ENCODE measurements around the gene CBFA2T2. TPM values are rescaled to one million over a fixed set of nuclear protein-coding genes. Genes with fewer than 3 reads are reported as not detected.
"Not testable (repeated sequence)": the region's sequence is repeated elsewhere in the genome, so short reads cannot be mapped to it uniquely, and the experiment has no call there.

Gene CBFA2T2
- total RNA-seq, 1 donor, result 11.2 TPM

GRCh38 chr20:33570743-33571142 lies 80.8 kb downstream of the CBFA2T2 start:
- Histone ChIP-seq H3K27me3 (ENCODE audit: insufficient read depth, low read length) (no peaks in the 10 kb centered on the region), H3K4me1 (ENCODE audit: insufficient read depth, low read length) (no peaks in the 10 kb centered on the region), H3K36me3 (ENCODE audit: insufficient read depth, low read length) (no peaks in the 10 kb centered on the region), H3K4me3 (ENCODE audit: insufficient read depth, low read length) (no peak overlapping the region), H3K4me2 (ENCODE audit: insufficient read depth, low read length) (no peak overlapping the region), H3K79me2 (ENCODE audit: insufficient read depth, low read length) (peaks cover 15% of the 10 kb centered on the region), H3K27ac (ENCODE audit: low read depth, low read length) (no peak overlapping the region), H3K9me3 (ENCODE audit: low read depth, low read length) (no peaks in the 10 kb centered on the region), H4K20me1 (ENCODE audit: insufficient read depth, low read length) (peaks cover 2% of the 10 kb centered on the region), H2AFZ (ENCODE audit: low read length) (no peak overlapping the region)
- TF ChIP-seq CTCF (IDR thresholded peaks at IDR 0.05; ENCODE audit: extremely low read depth, low read depth, low read length), result no peak
- DNase-seq (ENCODE audit: insufficient read length, low spot score, missing footprints), result no peak

- not testable (repeated sequence) for H2AFZ ChIP-seq (ENCODE audit: low read length); H3K4me2 ChIP-seq (ENCODE audit: insufficient read depth, low read length); H3K36me3 ChIP-seq (ENCODE audit: insufficient read depth, low read length); H3K9me3 ChIP-seq (ENCODE audit: low read depth, low read length); H3K27me3 ChIP-seq (ENCODE audit: insufficient read depth, low read length); H3K4me1 ChIP-seq (ENCODE audit: insufficient read depth, low read length); H4K20me1 ChIP-seq (ENCODE audit: insufficient read depth, low read length); DNase-seq (ENCODE audit: insufficient read length, low spot score, missing footprints); H3K27ac ChIP-seq (ENCODE audit: low read depth, low read length); H3K4me3 ChIP-seq (ENCODE audit: insufficient read depth, low read length)
- peaks cover 14% of the 10 kb centered on the region for H3K79me2 ChIP-seq (ENCODE audit: insufficient read depth, low read length)
These were observed 83.4 kb downstream of the CBFA2T2 start for GRCh38 chr20:33573268-33573667.

GRCh38 chr20:33575282-33575681 lies 85.4 kb downstream of the CBFA2T2 start:
- no peak overlapping the region for H2AFZ ChIP-seq (ENCODE audit: low read length)
- peaks cover 4% of the 10 kb centered on the region for H4K20me1 ChIP-seq (ENCODE audit: insufficient read depth, low read length)
- H3K36me3 ChIP-seq (ENCODE audit: insufficient read depth, low read length), result no peaks in the 10 kb centered on the region
- DNase-seq (ENCODE audit: insufficient read length, low spot score, missing footprints), result no peak
- no peak overlapping the region for H3K4me2 ChIP-seq (ENCODE audit: insufficient read depth, low read length)
- no peaks in the 10 kb centered on the region for H3K27me3 ChIP-seq (ENCODE audit: insufficient read depth, low read length)
- H3K4me1 ChIP-seq (ENCODE audit: insufficient read depth, low read length), result no peaks in the 10 kb centered on the region
- peaks cover 10% of the 10 kb centered on the region for H3K79me2 ChIP-seq (ENCODE audit: insufficient read depth, low read length)
- H3K9me3 ChIP-seq (ENCODE audit: low read depth, low read length), result no peaks in the 10 kb centered on the region
- no peak for TF ChIP-seq CTCF (IDR thresholded peaks at IDR 0.05; ENCODE audit: extremely low read depth, low read depth, low read length)
- H3K4me3 ChIP-seq (ENCODE audit: insufficient read depth, low read length), result no peak overlapping the region
- no peak overlapping the region for H3K27ac ChIP-seq (ENCODE audit: low read depth, low read length)

GRCh38 chr20:33576432-33577125 lies 86.7 kb downstream of the CBFA2T2 start:
- Histone ChIP-seq H3K4me1 (ENCODE audit: insufficient read depth, low read length) (no peaks in the 10 kb centered on the region), H3K79me2 (ENCODE audit: insufficient read depth, low read length) (peaks cover 13% of the 10 kb centered on the region), H3K9me3 (ENCODE audit: low read depth, low read length) (no peaks in the 10 kb centered on the region), H3K27me3 (ENCODE audit: insufficient read depth, low read length) (no peaks in the 10 kb centered on the region), H3K27ac (ENCODE audit: low read depth, low read length) (no peak overlapping the region), H3K4me3 (ENCODE audit: insufficient read depth, low read length) (no peak overlapping the region), H3K4me2 (ENCODE audit: insufficient read depth, low read length) (no peak overlapping the region), H2AFZ (ENCODE audit: low read length) (no peak overlapping the region), H4K20me1 (ENCODE audit: insufficient read depth, low read length) (peaks cover 7% of the 10 kb centered on the region), H3K36me3 (ENCODE audit: insufficient read depth, low read length) (no peaks in the 10 kb centered on the region)
- no peak for DNase-seq (ENCODE audit: insufficient read length, low spot score, missing footprints)
- TF ChIP-seq CTCF (IDR thresholded peaks at IDR 0.05; ENCODE audit: extremely low read depth, low read depth, low read length), result no peak
